Measurements from ENCODE around the gene HPCA. TPM values are rescaled to one million over a fixed set of nuclear protein-coding genes. Genes with fewer than 3 reads are reported as not detected.

Gene HPCA
- total RNA-seq, 1 donor from 2014 or later, result not detected

DNA sequence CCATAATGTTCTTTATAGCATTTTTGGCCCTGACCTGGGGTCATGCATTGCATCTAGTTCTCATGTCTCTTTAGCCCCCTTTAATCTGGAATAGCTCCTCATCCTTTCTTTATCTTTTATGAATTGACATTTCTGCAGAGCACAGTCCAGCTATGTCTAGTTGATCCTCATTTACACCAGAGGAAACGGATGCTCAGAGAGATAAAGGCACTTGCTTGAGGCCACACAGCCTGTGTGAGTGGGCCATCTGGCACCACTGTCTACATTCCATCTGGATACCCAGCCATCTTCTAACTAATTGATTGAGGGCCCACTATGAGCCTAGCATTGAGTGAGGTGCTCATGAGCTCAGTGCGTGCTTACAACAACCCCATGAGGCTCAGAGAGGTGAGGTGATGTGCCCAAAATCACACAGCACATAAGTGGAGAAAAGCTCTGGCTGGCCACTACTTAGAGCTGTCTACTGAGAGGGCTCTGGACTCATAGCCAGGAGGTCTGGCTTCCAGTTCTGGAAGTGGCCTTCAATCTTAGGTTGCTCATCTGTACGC is 3.5 kb downstream of the HPCA start:
- no peak overlapping the region for H3K4me3 ChIP-seq (ENCODE audit: low read depth, low read length)
- DNase-seq (ENCODE audit: low read depth), result no peak
- no peak for TF ChIP-seq CTCF (conservative IDR thresholded peaks at IDR 0.05; ENCODE audit: low read depth, low read length)

DNA sequence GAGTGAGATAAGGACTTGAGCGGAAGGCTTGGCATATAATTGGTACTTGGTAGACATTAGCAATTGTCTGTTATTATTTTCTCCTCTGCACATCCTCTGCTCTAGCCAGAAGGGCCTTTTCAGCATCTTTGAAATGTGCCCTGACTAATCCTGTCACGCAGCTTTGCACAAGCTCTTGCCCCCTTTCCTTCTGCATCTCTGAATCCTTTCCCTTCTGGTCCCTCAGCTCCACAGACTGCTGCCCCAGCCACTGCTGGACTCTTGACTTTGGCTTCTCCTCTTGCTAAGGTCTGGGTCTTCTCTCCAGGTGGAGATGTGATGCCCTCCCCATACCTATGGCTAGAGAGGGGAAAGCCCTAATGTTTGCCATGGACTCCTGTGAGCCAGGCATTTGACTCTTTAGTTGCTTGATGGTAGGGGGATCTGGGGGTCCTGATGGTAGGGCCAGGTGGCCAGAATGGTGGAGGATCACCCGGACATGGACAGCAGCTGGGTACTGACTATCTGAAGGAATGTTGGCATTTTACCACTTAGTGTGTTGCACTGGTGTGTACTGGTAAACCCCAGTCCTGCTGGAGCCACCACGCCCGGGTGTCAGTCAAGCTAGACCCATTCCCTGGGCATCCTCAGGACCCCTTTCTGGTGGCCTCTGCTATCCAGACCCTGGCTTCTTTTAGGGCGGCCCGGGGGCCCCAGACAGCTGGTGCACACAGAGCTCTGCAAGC is 4.4 kb downstream of the HPCA start:
- DNase-seq (ENCODE audit: low read depth), result no peak
- TF ChIP-seq CTCF (conservative IDR thresholded peaks at IDR 0.05; ENCODE audit: low read depth, low read length), result no peak
- H3K4me3 ChIP-seq (ENCODE audit: low read depth, low read length), result no peak overlapping the region

DNA sequence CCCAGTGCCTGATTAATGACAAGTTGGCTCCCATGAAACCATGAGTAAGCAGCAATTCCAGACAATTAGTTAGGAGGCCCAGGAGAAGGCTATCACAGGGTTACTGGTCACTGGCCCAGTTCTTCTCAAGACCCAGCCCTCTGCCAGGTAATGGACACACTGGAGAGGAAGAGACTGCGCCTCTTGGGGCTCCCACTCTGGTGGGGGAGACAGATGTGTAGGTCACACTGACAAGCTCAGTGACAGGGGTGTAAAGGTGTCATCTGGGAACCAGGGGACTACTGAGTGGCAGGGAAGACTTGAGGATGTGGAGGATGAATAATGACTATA is 4.9 kb downstream of the HPCA start:
- no peak for TF ChIP-seq CTCF (conservative IDR thresholded peaks at IDR 0.05; ENCODE audit: low read depth, low read length)
- no peak overlapping the region for H3K4me3 ChIP-seq (ENCODE audit: low read depth, low read length)
- no peak for DNase-seq (ENCODE audit: low read depth)

DNA sequence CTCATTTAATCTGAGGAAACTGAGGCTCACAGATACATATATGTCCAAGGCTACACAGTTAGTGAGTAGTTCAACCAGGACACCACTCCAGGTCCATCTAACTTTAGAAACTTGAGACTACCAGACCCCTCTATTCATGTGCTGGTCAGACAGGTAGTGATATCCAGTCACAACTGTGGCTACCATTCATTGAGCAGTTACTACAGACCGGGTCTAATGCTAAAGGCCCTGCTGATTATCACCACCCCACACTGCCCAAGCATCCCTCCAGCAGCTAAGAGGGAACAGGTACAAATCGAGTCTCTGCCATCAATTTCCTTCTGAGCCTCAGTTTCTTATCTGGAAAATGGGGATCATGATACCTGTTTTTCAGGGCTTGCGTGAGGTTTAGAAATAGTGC is 5.3 kb downstream of the HPCA start:
- no peak overlapping the region for H3K4me3 ChIP-seq (ENCODE audit: low read depth, low read length)
- no peak for DNase-seq (ENCODE audit: low read depth)
- TF ChIP-seq CTCF (conservative IDR thresholded peaks at IDR 0.05; ENCODE audit: low read depth, low read length), result no peak

- TF ChIP-seq CTCF (conservative IDR thresholded peaks at IDR 0.05; ENCODE audit: low read depth, low read length), result peak; percentile 33
- peak overlapping the region; percentile 58 for H3K4me3 ChIP-seq (ENCODE audit: low read depth, low read length)
- no peak for DNase-seq (ENCODE audit: low read depth)
Measured at GRCh38 chr1:32892368-32893197, 6.3 kb downstream of the HPCA start.

- DNase-seq (ENCODE audit: low read depth), result no peak
- TF ChIP-seq CTCF (conservative IDR thresholded peaks at IDR 0.05; ENCODE audit: low read depth, low read length), result peak; percentile 12
- peak overlapping the region; percentile 58 for H3K4me3 ChIP-seq (ENCODE audit: low read depth, low read length)
Measured at GRCh38 chr1:32893198-32894018, 7.1 kb downstream of the HPCA start.

Measured in epithelial cell of proximal tubule (primary cell).